SJCRH30 (cell line): ENCODE data around the gene PPM1L. TPM values are rescaled to one million over a fixed set of nuclear protein-coding genes. Genes with fewer than 3 reads are reported as not detected.

Source experiments
- DNase-seq, 2 experiments: peaks; one replicate each; pipeline ENCODE4 v3.0.0-alpha.2; 2015 to 2020
- H3K27ac ChIP-seq: fragments of 250-450 bp; sonication (Bioruptor Pico); 2 replicates; pipeline ENCODE4 v1.5.1; 2020; ENCODE audit warnings: mild to moderate bottlenecking, moderate library complexity
- H3K27me3 ChIP-seq: fragments of 250-450 bp; sonication (Bioruptor Pico); 2 replicates; pipeline ENCODE4 v1.5.1; 2020; ENCODE audit warnings: mild to moderate bottlenecking, moderate library complexity
- H3K36me3 ChIP-seq: fragments of 250-450 bp; sonication (Bioruptor Pico); 2 replicates; pipeline ENCODE4 v1.5.1; 2020; ENCODE audit warnings: mild to moderate bottlenecking, moderate library complexity
- H3K4me1 ChIP-seq: fragments of 250-450 bp; sonication (Bioruptor Pico); 2 replicates; pipeline ENCODE4 v1.5.1; 2020; ENCODE audit warnings: mild to moderate bottlenecking, moderate library complexity
- H3K4me3 ChIP-seq: fragments of 250-450 bp; sonication (Bioruptor Pico); 2 replicates; pipeline ENCODE4 v1.5.1; 2020; ENCODE audit warnings: mild to moderate bottlenecking, moderate library complexity
- H3K9me3 ChIP-seq: fragments of 250-450 bp; sonication (Bioruptor Pico); replicated peaks from 2 replicates; pipeline ENCODE4 v1.5.1; 2020; ENCODE audit warnings: mild to moderate bottlenecking, moderate library complexity
- total RNA-seq: library from RNA; depleted of rRNA; stranded (reverse); fragments of >200 nt; shearing (Covaris generic); gene quantifications from 2 replicates; pipeline ENCODE4 v1.2.3, GENCODE V29; 2014

The PPM1L gene
- total RNA-seq, 1 experiment from 2014 or later: 4.2 TPM

DNA sequence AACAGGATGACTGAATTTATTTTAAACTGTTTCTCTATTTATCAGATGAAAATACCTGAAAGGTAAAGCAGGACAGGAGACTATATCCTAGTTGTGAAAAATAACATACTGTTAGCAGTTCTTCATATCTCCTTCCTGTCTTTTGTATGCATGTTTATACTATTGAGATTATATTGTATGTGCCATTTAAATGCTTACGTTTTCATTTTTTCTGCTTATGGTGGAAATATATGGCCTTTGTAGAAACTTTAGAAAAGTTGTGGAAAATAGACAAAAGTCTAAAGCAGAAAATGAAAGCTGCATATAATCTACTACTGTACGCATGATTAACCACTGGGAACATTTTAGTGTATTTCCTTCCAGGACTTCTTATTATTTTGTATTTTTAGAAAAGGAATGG is 2.1 kb upstream of the PPM1L start:
- H3K4me3 ChIP-seq: peak overlapping the region; percentile 69

DNA sequence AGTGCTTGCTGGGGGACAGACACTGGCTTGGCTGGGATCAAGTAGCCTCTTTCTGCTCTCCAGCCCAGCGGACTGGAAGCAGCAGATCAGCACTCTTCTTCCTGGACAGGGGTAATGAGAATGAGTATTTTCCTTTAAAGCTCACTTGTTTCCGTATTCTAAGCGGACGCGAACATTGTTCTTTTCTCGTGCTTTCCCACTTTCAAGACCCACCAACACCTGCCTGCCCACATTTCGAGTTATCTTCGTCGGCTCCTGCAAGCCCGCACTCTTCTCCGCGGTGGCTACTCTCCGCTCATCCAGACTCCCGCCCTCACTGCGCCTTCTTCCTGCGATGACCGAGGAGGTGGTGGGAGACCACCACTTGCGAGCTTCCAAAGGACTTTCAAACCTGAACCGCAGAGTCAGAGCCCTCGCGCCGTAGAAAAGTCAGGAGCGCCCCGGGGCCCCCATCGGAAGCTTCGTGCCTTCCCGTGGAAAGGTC is 1.6 kb upstream of the PPM1L start:
- Histone ChIP-seq H3K4me3 (peak overlapping the region; percentile 69), H3K4me1 (no peaks in the 10 kb centered on the region), H3K27ac (peak overlapping the region; percentile 83; the same call in 1 of the 2 replicates), H3K27me3 (no peaks in the 10 kb centered on the region), H3K36me3 (no peaks in the 10 kb centered on the region), H3K9me3 (no peaks in the 10 kb centered on the region)
- peak; percentile 27 to 56 for DNase-seq

More for the DNA sequence above, 2.1 kb upstream of the PPM1L start:
- no peaks in the 10 kb centered on the region for H3K27me3 ChIP-seq
- DNase-seq: no peak
- H3K27ac ChIP-seq: no peak overlapping the region
- no peaks in the 10 kb centered on the region for H3K4me1 ChIP-seq
- no peaks in the 10 kb centered on the region for H3K36me3 ChIP-seq
- no peaks in the 10 kb centered on the region for H3K9me3 ChIP-seq

DNA sequence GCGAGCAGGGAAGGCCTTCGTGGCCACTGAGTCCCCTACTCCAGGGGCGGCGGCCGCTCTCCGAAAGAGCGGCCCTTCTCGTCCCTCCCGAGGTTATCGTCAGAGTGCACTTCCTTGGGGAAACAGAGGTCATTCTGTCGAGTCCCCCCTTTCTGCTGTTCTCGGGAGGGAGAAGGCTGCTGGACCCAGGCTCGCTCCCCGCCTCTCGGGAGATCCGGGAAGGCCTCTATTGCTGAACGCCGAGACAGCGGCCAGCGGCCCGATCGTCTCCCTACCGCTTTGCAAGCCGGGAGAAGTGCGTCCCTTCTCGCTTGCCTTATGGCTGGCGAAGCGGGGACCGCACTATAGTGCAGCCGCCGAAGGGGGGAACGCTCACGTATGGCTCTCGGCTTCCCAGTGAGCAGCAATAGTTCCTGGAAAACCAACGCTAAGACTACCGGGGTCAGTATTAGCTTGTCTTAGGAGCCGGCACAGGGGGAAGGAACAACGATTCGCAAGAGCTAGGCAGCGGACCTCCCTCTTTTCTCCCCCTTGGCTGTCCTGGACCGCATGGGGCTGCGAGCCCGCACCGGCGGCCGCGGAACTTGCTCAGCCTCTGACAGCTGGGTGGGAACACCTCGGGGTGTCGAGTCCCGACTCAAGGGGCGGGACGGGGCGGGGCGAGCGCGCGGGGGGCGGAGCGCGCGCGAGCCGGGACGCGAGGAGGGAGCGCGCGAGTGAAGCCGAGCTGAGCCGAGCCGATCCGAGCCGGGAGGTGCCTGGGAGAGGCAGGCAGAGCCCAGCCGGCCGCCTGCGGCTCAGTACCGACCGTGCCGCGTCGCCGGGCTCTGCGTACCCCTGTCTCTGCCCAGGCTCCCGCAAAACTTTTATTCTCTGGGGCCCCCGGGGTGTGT is 930 bp upstream of the PPM1L start:
- Histone ChIP-seq H3K36me3 (no peaks in the 10 kb centered on the region), H3K27me3 (no peaks in the 10 kb centered on the region), H3K27ac (peak overlapping the region; percentile 83), H3K9me3 (no peaks in the 10 kb centered on the region), H3K4me1 (no peaks in the 10 kb centered on the region), H3K4me3 (peak overlapping the region; percentile 69)
- peak; percentile 88 to 89 for DNase-seq

DNA sequence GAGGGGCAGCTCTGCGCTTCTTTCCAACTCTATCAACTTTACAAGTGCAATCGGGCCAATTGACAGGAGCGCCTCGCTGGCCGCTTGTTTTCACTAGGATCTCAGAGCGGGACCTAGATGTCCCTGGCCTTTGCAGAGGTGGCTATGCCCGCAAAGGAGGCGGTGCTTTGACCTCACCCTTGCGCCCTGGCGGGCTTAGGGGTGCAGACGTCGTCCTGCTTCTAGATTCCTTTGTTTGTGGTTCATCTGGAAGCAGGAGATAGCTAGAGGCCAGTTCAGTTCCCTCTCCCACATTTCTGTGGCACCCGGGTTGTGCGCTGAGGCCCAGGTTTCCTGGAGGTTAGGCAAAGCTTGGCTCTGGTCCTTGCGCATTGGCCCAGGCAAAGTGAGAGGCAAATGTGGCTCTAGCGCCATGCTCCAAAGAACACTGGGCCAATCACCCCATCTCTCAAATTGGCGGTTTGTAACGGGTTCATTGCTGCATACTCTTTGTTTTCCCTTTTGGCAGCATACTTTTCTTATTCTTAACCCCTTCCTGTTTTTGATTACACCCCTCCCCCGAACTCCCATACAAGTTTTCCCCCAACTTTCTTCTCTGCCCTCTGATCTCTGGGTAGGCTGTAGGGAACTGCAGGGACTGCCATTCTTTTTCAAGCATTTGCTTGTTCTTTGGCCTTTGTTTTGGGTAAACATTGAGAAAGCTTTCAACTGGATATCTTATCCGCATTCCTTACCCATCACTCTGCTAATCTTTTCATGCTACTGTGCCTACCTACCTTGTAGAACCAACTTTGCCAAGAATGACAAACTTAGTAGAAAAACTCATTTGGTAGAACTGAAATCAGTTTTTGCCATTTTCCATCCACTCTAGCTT is 1.4 kb downstream of the PPM1L start:
- DNase-seq: no peak
- Histone ChIP-seq H3K27ac (no peak overlapping the region), H3K27me3 (no peaks in the 10 kb centered on the region), H3K9me3 (no peaks in the 10 kb centered on the region), H3K36me3 (no peaks in the 10 kb centered on the region), H3K4me3 (peak overlapping the region; percentile 69; the same call in 1 of the 2 replicates), H3K4me1 (no peaks in the 10 kb centered on the region)

DNA sequence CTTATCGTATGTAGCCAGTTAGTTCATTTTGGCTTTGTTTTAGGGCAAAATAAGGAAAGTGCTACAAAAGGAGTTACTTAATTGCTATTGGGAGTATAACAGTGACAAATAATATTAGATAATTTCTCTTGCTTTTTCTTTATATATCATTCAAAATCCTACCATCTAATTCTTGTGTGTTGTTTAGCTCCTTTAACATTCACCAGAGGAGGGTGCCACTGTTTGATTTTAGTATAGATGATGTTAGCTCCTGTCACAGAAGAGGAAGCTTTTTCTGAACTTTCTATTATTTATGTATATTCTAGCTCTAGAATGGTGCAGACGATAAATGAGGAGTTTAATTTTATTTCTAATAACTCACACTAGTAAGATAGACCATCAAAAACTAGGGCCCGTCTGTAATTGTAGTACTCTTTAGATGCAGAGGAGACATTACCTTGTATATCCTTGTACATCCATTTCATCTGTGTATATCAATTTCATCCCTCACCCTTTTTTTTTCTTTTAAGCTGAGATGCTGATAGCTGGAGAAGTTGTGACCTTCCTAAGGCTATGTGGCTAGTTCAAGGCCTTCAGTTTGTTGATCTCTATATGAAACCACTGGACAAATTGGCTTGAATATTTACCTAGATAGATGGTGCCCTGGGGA is 3.0 kb downstream of the PPM1L start:
- no peaks in the 10 kb centered on the region for H3K27me3 ChIP-seq
- no peak for DNase-seq
- no peak overlapping the region for H3K4me3 ChIP-seq
- H3K9me3 ChIP-seq: no peaks in the 10 kb centered on the region
- no peak overlapping the region for H3K27ac ChIP-seq
- H3K4me1 ChIP-seq: no peaks in the 10 kb centered on the region
- H3K36me3 ChIP-seq: no peaks in the 10 kb centered on the region

DNA sequence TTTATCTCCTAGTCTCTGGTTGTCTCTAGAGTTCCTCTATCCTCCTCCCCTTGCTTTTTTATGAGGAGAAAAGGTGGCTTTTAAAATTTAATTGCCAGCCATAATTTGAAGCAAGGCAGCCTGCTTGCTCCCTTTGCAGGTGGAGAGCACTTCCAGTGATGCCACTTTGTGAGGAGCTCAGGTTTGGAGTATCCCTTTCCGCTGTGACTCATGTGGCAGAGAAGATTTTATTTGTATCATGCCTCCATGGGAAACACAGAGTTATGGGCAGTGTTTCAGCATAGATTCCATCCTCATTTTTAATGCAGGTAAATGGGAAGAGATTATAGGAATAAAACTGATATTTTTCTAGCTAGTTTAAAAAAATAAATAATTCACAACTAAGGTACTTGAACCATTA is 7.0 kb downstream of the PPM1L start:
- no peak overlapping the region for H3K27ac ChIP-seq
- no peaks in the 10 kb centered on the region for H3K36me3 ChIP-seq
- 0 out of 2 replicates have a peak, but pooled peaks cover 3% of the 10 kb centered on the region for H3K4me1 ChIP-seq
- no peaks in the 10 kb centered on the region for H3K27me3 ChIP-seq
- no peak overlapping the region for H3K4me3 ChIP-seq
- DNase-seq: no peak
- H3K9me3 ChIP-seq: no peaks in the 10 kb centered on the region

DNA sequence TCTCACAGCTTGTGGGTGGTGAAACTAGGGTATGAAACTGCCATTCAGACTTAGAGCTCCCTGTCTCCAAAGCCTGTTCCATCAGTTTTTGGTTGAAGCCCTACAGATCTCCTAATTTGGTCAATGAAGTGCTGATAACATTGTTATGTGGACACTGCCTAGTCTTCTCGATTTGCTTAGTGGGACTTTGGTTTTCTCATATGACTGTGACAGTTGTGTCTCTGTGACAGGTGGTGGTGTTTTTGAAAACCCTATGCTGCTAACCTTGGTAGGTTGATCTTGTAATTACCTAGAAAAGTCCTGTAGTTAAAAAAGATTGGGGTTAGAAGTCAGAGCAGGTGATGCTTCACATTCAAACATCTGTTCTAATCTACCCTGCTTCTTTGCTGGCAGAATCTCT is 9.2 kb downstream of the PPM1L start:
- peak in 1 of 2 experiments; percentile 13 for DNase-seq
- H3K36me3 ChIP-seq: no peaks in the 10 kb centered on the region
- no peak overlapping the region for H3K27ac ChIP-seq
- H3K4me1 ChIP-seq: 0 out of 2 replicates have a peak, but pooled peaks cover 3% of the 10 kb centered on the region
- H3K27me3 ChIP-seq: no peaks in the 10 kb centered on the region
- no peaks in the 10 kb centered on the region for H3K9me3 ChIP-seq
- no peak overlapping the region for H3K4me3 ChIP-seq

DNA sequence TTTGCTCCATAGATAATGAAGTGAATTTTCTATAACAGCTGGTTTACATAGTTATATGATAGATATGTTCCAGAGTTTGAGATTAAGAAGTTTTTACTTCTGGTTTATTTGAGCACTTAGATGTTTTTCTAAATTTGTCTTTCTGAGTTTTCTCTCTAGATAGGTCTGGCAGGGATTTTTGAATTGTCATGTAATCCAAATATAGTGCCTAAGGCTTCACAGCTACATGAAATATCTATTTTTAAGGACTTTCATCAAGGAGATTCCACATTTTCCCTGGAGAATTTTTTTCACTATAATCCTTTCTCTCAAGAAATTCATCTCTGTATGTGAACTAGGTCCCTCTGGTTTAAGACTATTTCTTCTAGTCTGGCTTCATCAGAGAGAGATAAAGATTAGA is 12.0 kb downstream of the PPM1L start:
- Histone ChIP-seq H3K27me3 (no peaks in the 10 kb centered on the region), H3K4me1 (0 out of 2 replicates have a peak, but pooled peaks cover 3% of the 10 kb centered on the region), H3K27ac (no peak overlapping the region), H3K36me3 (no peaks in the 10 kb centered on the region), H3K4me3 (no peak overlapping the region), H3K9me3 (no peaks in the 10 kb centered on the region)
- no peak for DNase-seq

DNA sequence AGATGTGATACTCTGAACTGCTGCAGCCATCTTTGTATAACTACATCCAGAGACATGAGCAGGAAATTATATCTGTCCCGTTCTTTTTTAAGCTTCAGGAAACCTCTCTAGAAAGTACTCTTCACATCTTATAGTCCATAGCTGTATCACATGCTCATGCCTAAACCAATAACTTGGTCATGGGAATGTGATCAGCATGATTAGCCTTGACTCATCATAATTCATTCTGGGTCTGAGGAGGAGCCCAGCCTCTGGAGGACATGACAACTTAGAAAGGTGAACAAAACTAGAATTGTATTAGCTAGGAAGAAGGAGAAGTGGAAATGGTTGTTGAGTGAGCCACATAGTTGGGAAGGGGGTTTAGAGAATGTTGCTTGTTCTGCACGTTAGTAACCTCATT is 12.9 kb downstream of the PPM1L start:
- Histone ChIP-seq H3K27ac (no peak overlapping the region), H3K4me3 (no peak overlapping the region), H3K27me3 (no peaks in the 10 kb centered on the region), H3K9me3 (no peaks in the 10 kb centered on the region), H3K36me3 (no peaks in the 10 kb centered on the region), H3K4me1 (0 out of 2 replicates have a peak, but pooled peaks cover 3% of the 10 kb centered on the region)
- no peak for DNase-seq

DNA sequence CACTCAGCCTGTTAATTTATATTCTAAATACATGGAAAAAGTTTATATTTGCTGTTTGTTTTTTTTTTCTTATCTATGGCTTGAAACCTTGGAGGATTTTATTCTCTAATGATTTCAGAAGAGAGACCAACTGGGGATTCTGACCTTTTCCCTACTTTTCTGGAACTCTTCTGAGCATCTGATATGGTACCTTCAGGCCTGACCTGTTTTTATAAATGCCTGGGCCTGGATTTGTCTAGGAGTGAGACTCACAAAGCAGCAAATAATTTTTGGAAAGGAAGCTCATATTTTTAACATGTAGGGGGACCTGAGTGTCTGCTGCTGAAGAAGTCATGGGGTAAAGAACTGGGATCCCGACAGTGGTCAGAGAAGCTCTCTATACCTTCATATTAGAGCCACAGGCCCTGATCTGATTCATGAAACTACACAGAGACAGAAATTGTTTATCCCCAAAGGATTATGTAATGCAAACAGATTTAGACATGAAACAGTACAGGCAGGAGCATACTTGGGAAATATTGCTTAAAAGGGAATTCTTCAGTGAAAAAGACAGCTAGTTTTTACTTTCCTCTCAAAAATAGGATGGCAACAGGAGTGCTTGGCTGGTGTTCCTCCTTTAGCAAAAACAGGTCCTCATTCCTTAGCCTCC is 15.9 kb downstream of the PPM1L start:
- Histone ChIP-seq H3K27ac (no peak overlapping the region), H3K36me3 (no peaks in the 10 kb centered on the region), H3K27me3 (no peaks in the 10 kb centered on the region), H3K4me3 (no peak overlapping the region), H3K9me3 (no peaks in the 10 kb centered on the region), H3K4me1 (no peaks in the 10 kb centered on the region)
- DNase-seq: no peak

DNA sequence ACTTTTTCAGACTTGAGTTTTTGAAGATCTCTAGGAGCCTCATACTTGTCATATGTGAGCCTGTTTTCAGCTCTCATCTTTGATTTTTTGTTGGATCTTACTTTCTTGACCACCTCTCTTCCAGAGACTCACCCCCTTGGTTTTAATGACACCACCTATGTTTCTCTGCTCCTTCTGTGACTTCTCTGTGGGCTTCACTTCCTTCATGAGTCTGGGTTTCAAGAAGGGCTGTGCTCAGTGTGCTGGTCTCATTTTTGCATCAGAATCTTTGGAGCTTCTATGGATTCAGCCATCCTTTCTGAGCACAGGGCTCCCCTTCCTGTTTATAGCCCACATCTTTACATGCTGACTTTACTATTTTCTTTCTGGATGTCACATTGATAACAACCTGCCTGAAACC is 17.7 kb downstream of the PPM1L start:
- no peak for DNase-seq
- Histone ChIP-seq H3K9me3 (no peaks in the 10 kb centered on the region), H3K36me3 (no peaks in the 10 kb centered on the region), H3K4me3 (no peak overlapping the region), H3K27me3 (no peaks in the 10 kb centered on the region), H3K4me1 (no peaks in the 10 kb centered on the region), H3K27ac (no peak overlapping the region)

DNA sequence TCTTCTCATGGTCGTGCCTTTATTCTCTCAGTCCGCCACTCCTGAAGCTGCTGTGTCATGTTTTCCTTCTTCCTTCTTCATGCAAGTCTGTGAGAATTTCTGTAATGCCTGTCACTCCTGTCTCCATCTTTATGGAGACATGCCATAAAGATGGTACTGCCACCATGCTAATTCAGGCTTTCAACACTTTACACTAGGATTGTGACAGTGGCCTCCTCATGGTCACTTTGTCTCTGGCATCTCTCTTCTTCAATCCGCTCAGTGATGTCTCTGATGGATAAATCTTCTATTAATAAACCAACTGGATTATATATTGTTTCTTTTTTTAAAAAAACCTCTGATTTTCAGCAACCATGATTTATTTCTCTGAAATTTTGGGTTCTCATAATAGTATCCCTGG is 18.1 kb downstream of the PPM1L start:
- Histone ChIP-seq H3K4me3 (no peak overlapping the region), H3K9me3 (no peaks in the 10 kb centered on the region), H3K27ac (no peak overlapping the region), H3K27me3 (no peaks in the 10 kb centered on the region), H3K36me3 (no peaks in the 10 kb centered on the region), H3K4me1 (no peaks in the 10 kb centered on the region)
- no peak for DNase-seq

DNA sequence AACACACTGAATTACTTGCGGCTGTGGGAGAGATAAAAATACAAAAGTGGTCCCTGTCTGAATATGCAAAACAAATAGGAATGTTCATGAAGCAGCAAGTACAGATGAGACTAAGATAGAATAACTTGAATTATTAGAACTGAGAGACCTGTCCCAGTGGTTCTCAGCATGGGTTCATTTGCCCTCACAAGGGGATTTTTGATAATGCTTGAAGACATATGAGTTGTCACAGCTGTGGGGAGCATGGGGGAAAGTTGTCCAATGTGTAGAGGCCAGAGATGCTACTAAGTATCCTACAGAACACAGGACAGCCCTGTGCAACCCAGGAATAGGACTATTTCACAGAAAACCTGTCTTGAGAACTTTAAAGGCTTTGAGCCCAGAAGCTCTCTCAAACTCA is 22.4 kb downstream of the PPM1L start:
- Histone ChIP-seq H3K27ac (no peak overlapping the region), H3K4me3 (no peak overlapping the region), H3K4me1 (no peaks in the 10 kb centered on the region), H3K27me3 (no peaks in the 10 kb centered on the region), H3K9me3 (no peaks in the 10 kb centered on the region), H3K36me3 (no peaks in the 10 kb centered on the region)
- no peak for DNase-seq

DNA sequence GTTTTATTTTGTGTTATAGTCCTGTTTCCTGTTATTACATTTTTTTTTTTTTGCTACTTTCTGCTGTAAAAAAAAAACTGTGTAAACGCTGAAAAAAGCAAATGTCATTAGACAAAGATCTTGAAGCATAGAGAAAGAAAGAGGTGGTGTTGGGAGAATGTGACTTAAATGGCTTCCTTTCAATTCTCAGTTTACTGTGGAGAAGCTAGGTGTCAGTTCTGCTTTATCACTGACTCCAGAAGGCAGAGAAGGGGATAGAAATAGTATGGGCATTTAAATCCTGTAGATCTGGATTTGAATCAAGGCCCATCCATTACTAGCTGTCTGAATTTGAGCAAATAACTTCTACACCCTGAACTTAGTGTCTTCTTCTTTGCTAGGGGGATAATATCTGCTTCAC is 23.0 kb downstream of the PPM1L start:
- Histone ChIP-seq H3K36me3 (no peaks in the 10 kb centered on the region), H3K27ac (no peak overlapping the region), H3K9me3 (no peaks in the 10 kb centered on the region), H3K4me3 (no peak overlapping the region), H3K27me3 (no peaks in the 10 kb centered on the region), H3K4me1 (no peaks in the 10 kb centered on the region)
- no peak for DNase-seq
